Bronchial epithelial cell (primary cell): ENCODE measurements around the gene ZNF287. TPM values are rescaled to one million over a fixed set of nuclear protein-coding genes. Genes with fewer than 3 reads are reported as not detected.

Experiments
- DNase-seq: peaks from one replicate; pipeline ENCODE4 v3.0.0-alpha.2; 2010; ENCODE audit warnings: low read depth
- FAIRE-seq: peaks from 2 replicates; lab custom pipeline; 2011; peaks lifted over from hg19 to GRCh38; lab: Jason Lieb, UNC
- H3K27me3 ChIP-seq: 2 replicates; pipeline ENCODE4 v1.5.1; 2011; ENCODE audit warnings: low read length; ENCODE audit not compliant: control insufficient read depth, insufficient read depth
- H3K36me3 ChIP-seq: 2 replicates; pipeline ENCODE4 v1.5.1; 2011; ENCODE audit warnings: low read length; ENCODE audit not compliant: control insufficient read depth, insufficient read depth
- H3K4me3 ChIP-seq: 2 replicates; pipeline ENCODE4 v1.5.1; 2011; ENCODE audit warnings: mild to moderate bottlenecking, low read depth, low read length, control low read depth
- CTCF ChIP-seq: IDR thresholded peaks from 2 replicates; pipeline ENCODE4 v1.5.1; 2011; ENCODE audit warnings: mild to moderate bottlenecking, moderate library complexity, low read length, control low read depth, inconsistent platforms; ENCODE audit not compliant: insufficient read depth, severe bottlenecking
- total RNA-seq: library from RNA; depleted of rRNA; stranded (reverse); fragments of >200 nt; gene quantifications from 2 replicates; pipeline ENCODE4 v1.2.1, GENCODE V29; 2014

The ZNF287 gene
- 2.7 and 3.4 TPM in 2 replicates for total RNA-seq

DNA sequence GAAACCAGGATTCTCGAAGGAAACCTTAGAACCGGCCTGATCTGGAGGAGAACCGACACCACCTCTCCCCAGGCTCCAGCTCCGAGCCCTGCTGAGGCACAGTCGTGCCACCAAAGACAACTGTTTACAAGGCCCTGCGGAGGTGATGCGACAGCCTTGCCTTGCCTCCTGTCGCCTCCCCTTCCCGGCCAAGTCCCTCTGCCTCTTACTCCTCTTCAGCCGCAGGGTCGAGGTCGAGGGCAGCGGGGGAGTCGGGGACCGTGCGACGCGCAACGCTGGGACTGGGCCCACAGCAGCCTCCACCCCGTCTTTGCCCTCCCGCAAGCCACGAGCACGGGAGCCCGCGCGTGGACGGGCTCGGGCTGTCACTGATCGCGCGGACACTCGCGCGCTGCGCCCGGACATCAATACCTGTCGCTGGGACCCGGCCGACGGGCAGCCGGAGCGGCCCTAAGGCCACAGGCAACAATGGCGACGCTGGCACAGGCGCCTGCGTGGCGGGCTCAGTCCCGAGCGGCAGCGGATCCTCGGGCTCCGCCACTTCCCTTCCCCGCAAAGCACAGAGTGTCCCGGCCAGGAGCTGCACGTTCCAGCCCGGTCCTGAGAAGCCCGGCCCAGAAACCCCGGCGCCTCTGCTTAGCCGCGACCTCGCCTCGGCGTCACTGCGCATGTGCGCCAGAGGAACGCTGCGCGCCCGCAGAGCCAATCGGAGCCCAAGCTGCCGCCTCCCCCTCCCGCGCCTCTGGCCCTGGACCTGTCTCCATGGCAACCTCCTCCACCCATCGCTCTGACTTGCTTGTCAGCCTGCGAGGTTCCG lies at the start of gene ZNF287:
Gene ZNF287, minus strand, starts transcription at position 664 of the 817 bp plus-strand sequence. CDS start 1,473 bp downstream, outside the sequence.
- peak within 1 kb of the TSS; percentile 59 for H3K4me3 ChIP-seq
- H3K27me3 ChIP-seq: no peaks in the 10 kb centered on the region
- FAIRE-seq: no peak
- DNase-seq: peak; percentile 72
- no peak for TF ChIP-seq CTCF
- H3K36me3 ChIP-seq: no peaks in the 10 kb centered on the region

DNA sequence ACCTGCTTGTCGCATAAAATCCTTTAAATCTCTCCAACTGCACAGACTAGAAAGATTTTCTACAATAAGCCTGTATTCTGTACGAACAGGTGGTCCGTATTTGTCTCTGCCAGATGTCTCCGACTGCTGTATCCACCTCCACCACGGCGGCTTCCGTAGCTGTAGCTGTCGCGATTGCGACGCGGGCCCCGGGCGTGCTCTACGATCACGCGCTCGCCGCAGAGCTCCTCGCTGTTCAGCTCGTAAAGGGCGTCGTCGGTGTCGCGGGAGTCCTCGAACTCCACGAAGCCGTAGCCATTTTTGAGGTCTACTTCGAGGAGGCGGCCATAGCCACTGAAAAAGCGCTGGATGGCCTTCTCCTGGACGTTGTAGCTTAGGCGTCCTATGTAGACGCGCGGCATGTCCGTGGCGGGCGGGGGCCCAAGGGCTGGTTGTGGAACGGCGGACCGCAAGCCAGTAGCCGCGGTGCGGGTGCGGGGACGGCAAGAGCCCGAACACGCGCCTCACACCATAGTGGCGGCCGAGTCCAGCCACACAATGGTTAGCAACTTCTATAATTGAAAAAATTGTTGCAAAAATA lies 48.6 kb upstream of the ZNF287 start:
- FAIRE-seq (no peak), DNase-seq (no peak)

DNA sequence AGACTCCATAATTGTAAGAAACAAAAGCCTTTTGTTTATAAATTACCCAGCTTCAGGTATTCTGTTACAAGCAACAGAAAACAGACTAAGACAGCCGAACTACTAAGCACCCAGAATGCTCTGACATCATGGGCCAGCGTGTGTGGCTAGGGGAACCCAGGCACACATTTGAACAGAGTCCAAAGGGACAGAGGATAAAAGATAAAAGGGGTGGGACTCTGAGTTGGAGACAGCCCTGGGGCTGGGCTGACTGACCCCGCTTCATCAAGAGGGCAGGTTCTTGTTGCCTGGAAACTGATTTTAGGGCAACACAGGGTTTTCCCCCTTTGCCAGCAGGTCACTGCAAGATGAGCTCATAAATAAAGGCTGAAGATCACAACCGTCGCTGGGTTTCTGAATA lies 30.5 kb upstream of the ZNF287 start:
- Histone ChIP-seq H3K36me3 (no peaks in the 10 kb centered on the region), H3K27me3 (no peaks in the 10 kb centered on the region), H3K4me3 (no peak overlapping the region)
- FAIRE-seq: peak; percentile 84
- no peak for DNase-seq
- TF ChIP-seq CTCF: no peak

More for the DNA sequence above, 48.6 kb upstream of the ZNF287 start:
- no peak overlapping the region for H3K4me3 ChIP-seq
- H3K36me3 ChIP-seq: no peaks in the 10 kb centered on the region
- TF ChIP-seq CTCF: no peak
- H3K27me3 ChIP-seq: no peaks in the 10 kb centered on the region

GRCh38 chr17:16593356-16594102 lies 24.5 kb upstream of the ZNF287 start:
- Histone ChIP-seq H3K4me3 (no peak overlapping the region), H3K27me3 (no peaks in the 10 kb centered on the region), H3K36me3 (no peaks in the 10 kb centered on the region)
- TF ChIP-seq CTCF: no peak
- FAIRE-seq (no peak), DNase-seq (peak; percentile 55)

- FAIRE-seq: no peak
- peak; percentile 99 for TF ChIP-seq CTCF
- DNase-seq: peak; percentile 67
- H3K4me3 ChIP-seq: peak overlapping the region; percentile 51
- no peaks in the 10 kb centered on the region for H3K36me3 ChIP-seq
- H3K27me3 ChIP-seq: peaks cover 1% of the 10 kb centered on the region
Measured at GRCh38 chr17:16589097-16589969, 20.3 kb upstream of the ZNF287 start.
